ENCODE data around the gene ZNF740. TPM values are rescaled to one million over a fixed set of nuclear protein-coding genes. Genes with fewer than 3 reads are reported as not detected.
A peak's percentile ranks its signal among the peaks of the same experiment; 100 is the strongest.

Gene ZNF740
- total RNA-seq, 1 donor from 2014 or later = 67.2 TPM

- H3K4me1 Mint-ChIP-seq = peaks cover 94% of the 10 kb centered on the region
- peaks cover 18% of the 10 kb centered on the region for H3K36me3 Mint-ChIP-seq (ENCODE audit: low read depth)
- intact Hi-C loops (cut with micrococcal nuclease) = no loop called here
- peak overlapping the region; percentile 30 for H3K27ac Mint-ChIP-seq
- TF ChIP-seq, protein P1, sequence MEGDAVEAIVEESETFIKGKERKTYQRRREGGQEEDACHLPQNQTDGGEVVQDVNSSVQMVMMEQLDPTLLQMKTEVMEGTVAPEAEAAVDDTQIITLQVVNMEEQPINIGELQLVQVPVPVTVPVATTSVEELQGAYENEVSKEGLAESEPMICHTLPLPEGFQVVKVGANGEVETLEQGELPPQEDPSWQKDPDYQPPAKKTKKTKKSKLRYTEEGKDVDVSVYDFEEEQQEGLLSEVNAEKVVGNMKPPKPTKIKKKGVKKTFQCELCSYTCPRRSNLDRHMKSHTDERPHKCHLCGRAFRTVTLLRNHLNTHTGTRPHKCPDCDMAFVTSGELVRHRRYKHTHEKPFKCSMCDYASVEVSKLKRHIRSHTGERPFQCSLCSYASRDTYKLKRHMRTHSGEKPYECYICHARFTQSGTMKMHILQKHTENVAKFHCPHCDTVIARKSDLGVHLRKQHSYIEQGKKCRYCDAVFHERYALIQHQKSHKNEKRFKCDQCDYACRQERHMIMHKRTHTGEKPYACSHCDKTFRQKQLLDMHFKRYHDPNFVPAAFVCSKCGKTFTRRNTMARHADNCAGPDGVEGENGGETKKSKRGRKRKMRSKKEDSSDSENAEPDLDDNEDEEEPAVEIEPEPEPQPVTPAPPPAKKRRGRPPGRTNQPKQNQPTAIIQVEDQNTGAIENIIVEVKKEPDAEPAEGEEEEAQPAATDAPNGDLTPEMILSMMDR (IDR thresholded peaks at IDR 0.05) = no peak
- ATAC-seq (ENCODE audit: low read depth) = no peak
- no peaks in the 10 kb centered on the region for H3K9me3 Mint-ChIP-seq
- DNase-seq = no peak
- H3K27me3 Mint-ChIP-seq = no peaks in the 10 kb centered on the region
- CTCF ChIA-PET = interaction anchor here (0.9 kb wide), 1 partner anchor 9 kb away, joined by 3 read pairs; no protein-coding TSS in a partner anchor
- no peak overlapping the region for H3K4me3 Mint-ChIP-seq
- POLR2A ChIA-PET = interaction anchor here (0.7 to 7.3 kb wide), 3 partner anchors 15 to 24 kb away, joined by 3 to 36 read pairs (median 4); no protein-coding TSS in a partner anchor
Measured at GRCh38 chr12:53204351-53204750, 23.8 kb downstream of the ZNF740 start.

GRCh38 chr12:53205747-53206419 is 25.4 kb downstream of the ZNF740 start:
- peaks cover 93% of the 10 kb centered on the region for H3K4me1 Mint-ChIP-seq
- POLR2A ChIA-PET = interaction anchor here (1.0 to 7.3 kb wide), 5 partner anchors 8 to 295 kb away, joined by 3 to 57 read pairs (median 36); partner anchors contain the start of genes CSAD, TARBP2 and ZNF740
- H3K27me3 Mint-ChIP-seq = no peaks in the 10 kb centered on the region
- ATAC-seq (ENCODE audit: low read depth) (peak; percentile 66), DNase-seq (peak; percentile 50)
- H3K9me3 Mint-ChIP-seq = no peaks in the 10 kb centered on the region
- H3K36me3 Mint-ChIP-seq (ENCODE audit: low read depth) = peaks cover 7% of the 10 kb centered on the region
- intact Hi-C loops (cut with micrococcal nuclease) = no loop called here
- H3K27ac Mint-ChIP-seq = peak overlapping the region; percentile 83
- CTCF ChIA-PET = interaction anchor here (1.0 to 14.7 kb wide), 4 partner anchors 8 to 83 kb away, joined by 3 to 298 read pairs (median 4); partner anchors contain the start of gene PFDN5
- TF ChIP-seq, protein P1 (IDR thresholded peaks at IDR 0.05) = no peak
- peak overlapping the region; percentile 89 for H3K4me3 Mint-ChIP-seq

DNA sequence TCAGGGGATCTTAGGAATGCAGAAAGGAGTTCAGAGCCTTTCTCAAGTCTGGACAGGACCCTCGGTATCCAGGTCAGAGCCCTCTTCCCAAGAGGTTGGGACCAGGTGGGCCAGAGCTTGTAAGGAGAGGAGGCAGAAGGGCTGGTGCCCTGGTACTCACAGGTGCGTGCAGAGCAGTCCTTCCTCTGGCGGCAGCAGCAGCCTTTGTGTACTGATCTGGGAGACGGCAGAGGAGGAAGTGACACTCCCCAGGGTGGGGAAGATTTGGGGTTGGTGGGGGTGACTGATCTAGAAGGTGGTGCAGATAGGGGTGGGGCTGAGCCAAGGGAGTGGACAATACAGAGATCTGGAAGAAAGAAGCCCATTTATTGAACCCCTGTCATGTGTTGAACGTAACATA is 26.5 kb downstream of the ZNF740 start, which contains the start of gene ITGB7:
Gene ITGB7 (minus strand): TSS at position 210 of the 400 bp plus-strand sequence. CDS start 6,808 bp downstream, outside the sequence.
- TF ChIP-seq, protein P1 (IDR thresholded peaks at IDR 0.05) = no peak
- Mint-ChIP-seq H3K27me3 (no peaks in the 10 kb centered on the region), H3K36me3 (ENCODE audit: low read depth) (peaks cover 10% of the 10 kb centered on the region), H3K4me1 (peaks cover 87% of the 10 kb centered on the region), H3K9me3 (no peaks in the 10 kb centered on the region), H3K4me3 (peak within 1 kb of the TSS; percentile 89), H3K27ac (peak within 1 kb of the TSS; percentile 97)
- intact Hi-C loops (cut with micrococcal nuclease) = loop anchor here (1.0 kb wide), 2 partner anchors 27 to 48 kb away; partner anchors contain the start of genes CSAD and ZNF740
- ChIA-PET CTCF (interaction anchor here (1.0 to 14.7 kb wide), 5 partner anchors 9 to 82 kb away, joined by 3 to 298 read pairs (median 13); partner anchors contain the start of genes ESPL1 and PFDN5), POLR2A (interaction anchor here (0.8 to 7.3 kb wide), 6 partner anchors 9 to 201 kb away, joined by 3 to 57 read pairs (median 20); partner anchors contain the start of genes CSAD, EIF4B, PFDN5 and ZNF740)
- ATAC-seq (ENCODE audit: low read depth) (peak; percentile 77), DNase-seq (peak; percentile 50)

GRCh38 chr12:53208435-53208834 is 27.9 kb downstream of the ZNF740 start:
- Mint-ChIP-seq H3K36me3 (ENCODE audit: low read depth) (peaks cover 15% of the 10 kb centered on the region), H3K4me1 (peaks cover 83% of the 10 kb centered on the region), H3K27ac (peak overlapping the region; percentile 97), H3K27me3 (no peaks in the 10 kb centered on the region), H3K4me3 (peak overlapping the region; percentile 90), H3K9me3 (no peaks in the 10 kb centered on the region)
- intact Hi-C loops (cut with micrococcal nuclease) = no loop called here
- ATAC-seq (ENCODE audit: low read depth) (no peak), DNase-seq (no peak)
- ChIA-PET POLR2A (interaction anchor here (0.5 to 7.3 kb wide), 10 partner anchors 10 to 115 kb away, joined by 3 to 57 read pairs (median 12); partner anchors contain the start of genes CSAD, ESPL1, PFDN5 and ZNF740), CTCF (interaction anchor here (1.0 to 14.7 kb wide), 8 partner anchors 10 to 137 kb away, joined by 3 to 298 read pairs (median 12); partner anchors contain the start of genes AAAS, ESPL1 and PFDN5)
- TF ChIP-seq, protein P1 (IDR thresholded peaks at IDR 0.05) = no peak

Measured in activated B cell treated with CpG ODN at 0.5 μM for 24 hours (primary cell).